A549 (cell line): ENCODE data around the gene S100B. TPM values are rescaled to one million over a fixed set of nuclear protein-coding genes. Genes with fewer than 3 reads are reported as not detected.
"Not testable (repeated sequence)": the region's sequence is repeated elsewhere in the genome, so short reads cannot be mapped to it uniquely, and the experiment has no call there.

ENCODE experiments used
- ATAC-seq, 2 experiments: fragments of 200-7000 bp in 1 of 2; fragments of >200 bp in 1 of 2; cut with Nextera tagmentation in 1 of 2; cut with Tn5 transposase in 1 of 2; 3 replicates each; pipeline versions ENCODE4 v1.8.0 to v1.9.1; 2018 to 2020; ENCODE audit warnings: mild to moderate bottlenecking in 1 of 2, moderate library complexity in 1 of 2
- CTCF ChIA-PET: fragments of 300-600 bp; sonication (Branson Sonifier 250); formaldehyde crosslinking; extraction: SDS; loops from one replicate; lab custom pipeline; 2021; ENCODE audit warnings: antibody characterized with exemption, inconsistent platforms; lab: Yijun Ruan, JAX
- POLR2A ChIA-PET: fragments of 350-600 bp; formaldehyde crosslinking; extraction: SDS; loops from one replicate; lab custom pipeline; 2021; ENCODE audit warnings: antibody characterized with exemption, inconsistent platforms; lab: Yijun Ruan, JAX
- DNase-seq, 2 experiments: peaks; one replicate each; pipeline versions ENCODE4 v3.0.0 to v3.0.0-alpha.2; 2011 to 2016; ENCODE audit warnings: low read depth in 1 of 2, low spot score in 1 of 2
- FAIRE-seq: peaks from 2 replicates; lab custom pipeline; 2011; peaks lifted over from hg19 to GRCh38; lab: Jason Lieb, UNC
- H3K27ac ChIP-seq, 2 experiments: fragments of >200 bp; sonication (Bioruptor Twin); formaldehyde crosslinking; 3 replicates each; pipeline ENCODE4 v1.5.1; 2016 to 2017
- H3K4me1 ChIP-seq: fragments of >200 bp; sonication (Bioruptor Twin); formaldehyde crosslinking; 3 replicates; pipeline ENCODE4 v1.6.1; 2016
- H3K4me2 ChIP-seq: fragments of >200 bp; sonication (Bioruptor Twin); formaldehyde crosslinking; 3 replicates; pipeline ENCODE4 v1.6.1; 2016
- H3K4me3 ChIP-seq: fragments of >200 bp; sonication (Bioruptor Twin); formaldehyde crosslinking; 3 replicates; pipeline ENCODE4 v1.5.1; 2016
- H3K9me3 ChIP-seq: fragments of >200 bp; sonication (Bioruptor Twin); formaldehyde crosslinking; 3 replicates; pipeline ENCODE4 v1.6.1; 2016
- ATOH8 ChIP-seq: fragments of 250-450 bp; sonication (Bioruptor Pico); IDR thresholded peaks from 2 replicates; pipeline ENCODE4 v1.5.0; 2020; ENCODE audit warnings: low read depth, mild to moderate bottlenecking, moderate library complexity
- BCL3 ChIP-seq: fragments of >200 bp; sonication (Bioruptor Twin); formaldehyde crosslinking; IDR thresholded peaks from 3 replicates; pipeline ENCODE4 v1.6.1; 2016
- BHLHE40 ChIP-seq: IDR thresholded peaks from 2 replicates; pipeline ENCODE4 v1.6.1; 2012; ENCODE audit warnings: low read depth, low read length, inconsistent platforms
- CBX2 ChIP-seq: fragments of 200-600 bp; sonication (generic); IDR thresholded peaks from 2 replicates; pipeline ENCODE4 v1.6.1; 2016; ENCODE audit warnings: low read depth, mild to moderate bottlenecking, borderline replicate concordance
- CHD2 ChIP-seq: fragments of 150-350 bp; IDR thresholded peaks from 2 replicates; pipeline ENCODE4 v1.6.1; 2014; ENCODE audit warnings: low read length; ENCODE audit not compliant: partially characterized antibody
- E2F6 ChIP-seq: IDR thresholded peaks from 2 replicates; pipeline ENCODE4 v1.6.1; 2012; ENCODE audit warnings: low read depth, borderline replicate concordance
- EHF ChIP-seq: fragments of 250-450 bp; sonication (Bioruptor Pico); IDR thresholded peaks from 2 replicates; pipeline ENCODE4 v1.5.0; 2020; ENCODE audit warnings: mild to moderate bottlenecking
- EHMT2 ChIP-seq: fragments of 200-600 bp; sonication (generic); IDR thresholded peaks from 2 replicates; pipeline ENCODE4 v1.6.1; 2016; ENCODE audit warnings: antibody characterized with exemption, low read depth, mild to moderate bottlenecking, moderate library complexity
- ESRRA ChIP-seq: fragments of 150-350 bp; IDR thresholded peaks from 2 replicates; pipeline ENCODE4 v1.6.1; 2014; ENCODE audit warnings: mild to moderate bottlenecking, low read length, borderline replicate concordance
- HDAC2 ChIP-seq: fragments of 200-600 bp; sonication (generic); IDR thresholded peaks from 2 replicates; pipeline ENCODE4 v1.6.1; 2016
- HES2 ChIP-seq: fragments of >200 bp; sonication (Bioruptor Twin); formaldehyde crosslinking; IDR thresholded peaks from 2 replicates; pipeline ENCODE4 v1.6.1; 2016
- HEYL ChIP-seq: fragments of 250-450 bp; sonication (Bioruptor Pico); IDR thresholded peaks from 2 replicates; pipeline ENCODE4 v1.8.0; 2021; ENCODE audit warnings: mild to moderate bottlenecking, moderate library complexity
- HMGXB4 ChIP-seq: fragments of 250-450 bp; sonication (Bioruptor Pico); IDR thresholded peaks from 2 replicates; pipeline ENCODE4 v1.5.0; 2021; ENCODE audit warnings: mild to moderate bottlenecking, moderate library complexity, borderline replicate concordance
- HOXB5 ChIP-seq: fragments of 250-450 bp; sonication (Bioruptor Pico); IDR thresholded peaks from 2 replicates; pipeline ENCODE4 v1.5.0; 2020; ENCODE audit warnings: mild to moderate bottlenecking, moderate library complexity
- MAZ ChIP-seq: fragments of 150-350 bp; IDR thresholded peaks from 2 replicates; pipeline ENCODE4 v1.6.1; 2014; ENCODE audit warnings: antibody characterized with exemption, low read depth, low read length, borderline replicate concordance
- NPAS2 ChIP-seq: fragments of 250-450 bp; sonication (Bioruptor Pico); IDR thresholded peaks from 2 replicates; pipeline ENCODE4 v1.8.0; 2022; ENCODE audit warnings: mild to moderate bottlenecking, moderate library complexity, borderline replicate concordance
- PHF8 ChIP-seq: fragments of 200-600 bp; sonication (generic); IDR thresholded peaks from 2 replicates; pipeline ENCODE4 v1.6.1; 2016; ENCODE audit warnings: low read depth, mild to moderate bottlenecking, antibody characterized with exemption, moderate library complexity, borderline replicate concordance
- POLR2A ChIP-seq: IDR thresholded peaks from 2 replicates; pipeline ENCODE4 v1.6.1; 2012; ENCODE audit warnings: mild to moderate bottlenecking, low read length
- POLR2AphosphoS2 ChIP-seq: conservative IDR thresholded peaks from 2 replicates; pipeline ENCODE4 v1.6.1; 2012; ENCODE audit warnings: low read length, improper control_type of control experiment, inconsistent platforms
- SMC3 ChIP-seq: fragments of >200 bp; sonication (Bioruptor Twin); formaldehyde crosslinking; IDR thresholded peaks from 3 replicates; pipeline ENCODE4 v1.6.1; 2018; ENCODE audit warnings: inconsistent platforms
- SREBF2 ChIP-seq: fragments of 450-650 bp; IDR thresholded peaks from 2 replicates; pipeline ENCODE4 v1.6.1; 2014; ENCODE audit warnings: mild to moderate bottlenecking, moderate library complexity
- ZC3H11A ChIP-seq: fragments of 450-650 bp; IDR thresholded peaks from 2 replicates; pipeline ENCODE4 v1.6.1; 2014; ENCODE audit warnings: antibody characterized with exemption, mild to moderate bottlenecking
- WGBS: methylation state at CpG from one replicate; pipeline ENCODE4 v1.1.6; 2017; ENCODE audit errors: missing lambda C conversion rate; 5-methylcytosine and 5-hydroxymethylcytosine counted together
- polyA plus RNA-seq, 4 experiments: library from polyadenylated mRNA; depleted of rRNA in 3 of 4; stranded (reverse); fragments of >200 nt; fragmentation: RNase III in 1 of 4; extraction: RNeasy Plus Mini Kit Qiagen cat#74134 plus additional on column Dnase treatment in 1 of 4; gene quantifications; 2 replicates in 3 of 4; 3 replicates in 1 of 4; pipeline ENCODE4 v1.2.3, GENCODE V29; 2011 to 2017

Gene S100B
- polyA plus RNA-seq, 2 of the 4 experiments (the other 2 are of a cell fraction), result not detected

- POLR2A ChIA-PET, result interaction anchor here (2.0 kb wide), 1 partner anchor 13 kb away, joined by 8 read pairs; no protein-coding TSS in a partner anchor
- Histone ChIP-seq H3K27ac (peak overlapping the region; percentile 91 to 92; a peak in 5 of 6 replicates), H3K4me1 (peaks cover 33% of the 10 kb centered on the region; the same call in 2 of the 3 replicates), H3K4me3 (no peak overlapping the region; the same call in 2 of the 3 replicates), H3K4me2 (peak overlapping the region; percentile 78), H3K9me3 (no peaks in the 10 kb centered on the region)
- TF ChIP-seq HEYL (CRISPR knock-in tag), result no peak
- no peak for TF ChIP-seq HES2
- TF ChIP-seq HDAC2, result no peak
- no peak for TF ChIP-seq MAZ
- no peak for TF ChIP-seq EHMT2
- TF ChIP-seq SREBF2, result no peak
- no peak for TF ChIP-seq ESRRA
- TF ChIP-seq ZC3H11A, result no peak
- no peak for TF ChIP-seq BCL3
- TF ChIP-seq BHLHE40, result no peak
- no peak for TF ChIP-seq POLR2AphosphoS2
- CTCF ChIA-PET, result interaction anchor here (1.0 kb wide), 1 partner anchor 10 kb away, joined by 3 read pairs; no protein-coding TSS in a partner anchor
- 96% methylated on average over 4 of the region's 8 CpGs for WGBS
- DNase-seq, result no peak
- no peak for ATAC-seq
- no peak for FAIRE-seq
These were observed 29.5 kb upstream of the S100B start for GRCh38 chr21:46634427-46634826.

GRCh38 chr21:46633566-46633965, 28.7 kb upstream of the S100B start:
- 94% methylated on average over 5 of the region's 5 CpGs for WGBS
- Histone ChIP-seq H3K4me2 (no peak overlapping the region), H3K4me1 (peaks cover 26% of the 10 kb centered on the region; the same call in 2 of the 3 replicates), H3K4me3 (no peak overlapping the region), H3K27ac (no peak overlapping the region)
- no peak for DNase-seq
- CTCF ChIA-PET, result no interaction called here
- no peak for ATAC-seq
- no peak for FAIRE-seq
- POLR2A ChIA-PET, result no interaction called here
- TF ChIP-seq HMGXB4 (CRISPR knock-in tag) (no peak), CHD2 (no peak), POLR2A (no peak), PHF8 (no peak)
- TF ChIP-seq, all 56 proteins: peak for 0
- no peaks in the 10 kb centered on the region for H3K9me3 ChIP-seq

- POLR2A ChIA-PET, H3K9me3 ChIP-seq, H3K27ac ChIP-seq, DNase-seq, CTCF ChIA-PET, H3K4me1 ChIP-seq, H3K4me3 ChIP-seq, ATAC-seq, H3K4me2 ChIP-seq, FAIRE-seq: not testable (repeated sequence)
- 59% methylated on average over 1 of the region's 2 CpGs for WGBS
These were observed 26.0 kb upstream of the S100B start for GRCh38 chr21:46630915-46631314.

- 40% methylated on average over 5 of the region's 6 CpGs for WGBS
- DNase-seq, result no peak
- TF ChIP-seq NPAS2 (CRISPR knock-in tag) (no peak), CBX2 (no peak), POLR2A (no peak), EHF (no peak), E2F6 (no peak), HOXB5 (no peak), SMC3 (no peak), ATOH8 (CRISPR knock-in tag) (no peak), ESRRA (no peak), CHD2 (no peak)
- ChIA-PET POLR2A (no interaction called here), CTCF (interaction anchor here (0.9 kb wide), 1 partner anchor 10 kb away, joined by 5 read pairs; no protein-coding TSS in a partner anchor)
- no peak for FAIRE-seq
- Histone ChIP-seq H3K27ac (no peak overlapping the region), H3K4me2 (no peak overlapping the region), H3K4me1 (no peaks in the 10 kb centered on the region), H3K4me3 (no peak overlapping the region), H3K9me3 (peaks cover 15% of the 10 kb centered on the region; the same call in 2 of the 3 replicates)
- no peak for ATAC-seq
These were observed 24.0 kb upstream of the S100B start for GRCh38 chr21:46628868-46629267.
